Measurements from ENCODE around the gene C1QTNF4. TPM values are rescaled to one million over a fixed set of nuclear protein-coding genes. Genes with fewer than 3 reads are reported as not detected.

C1QTNF4 gene
- total and polyA plus RNA-seq, 2 of the 4 experiments (the other 2 are of a cell fraction), result 0.12 TPM; not detected in 1

GRCh38 chr11:47642099-47642855 is 48.1 kb upstream of the C1QTNF4 start, which contains the start of gene MTCH2:
TSS of gene MTCH2 (minus strand) at chr11:47642559. CDS start at chr11:47642465, 94 bp downstream.
- Histone ChIP-seq H4K20me1 (ENCODE audit: insufficient read depth, low read length) (no peaks in the 10 kb centered on the region), H3K27me3 (ENCODE audit: control insufficient read depth, insufficient read depth, low read length) (no peaks in the 10 kb centered on the region), H2BK5ac (ENCODE audit: low read depth, low read length, poor library complexity, severe bottlenecking) (peak within 1 kb of the TSS; percentile 86), H3K4ac (ENCODE audit: low read depth, low read length) (peak within 1 kb of the TSS; percentile 78), H3K27ac (ENCODE audit: insufficient read depth, low read length) (peak within 1 kb of the TSS; percentile 85), H2BK120ac (ENCODE audit: low read depth, low read length) (peak within 1 kb of the TSS; percentile 42; the same call in 1 of the 2 replicates), H3K18ac (ENCODE audit: low read depth, low read length) (peak within 1 kb of the TSS; percentile 68; the same call in 1 of the 2 replicates), H2BK20ac (ENCODE audit: low read depth, low read length) (no peak within 1 kb of the TSS), H3K9me1 (ENCODE audit: insufficient read depth, low read length) (peaks cover 6% of the 10 kb centered on the region; the same call in 1 of the 2 replicates), H3K23ac (ENCODE audit: low read depth, low read length) (peak within 1 kb of the TSS; percentile 87), H4K91ac (ENCODE audit: insufficient read depth, low read depth, low read length) (peak within 1 kb of the TSS; percentile 83), H2BK15ac (ENCODE audit: low read depth, low read length) (peak within 1 kb of the TSS; percentile 7; the same call in 1 of the 3 replicates), H3K9ac (ENCODE audit: low read depth, low read length) (peak within 1 kb of the TSS; percentile 75), H3K14ac (replicated peaks; ENCODE audit: low read depth, low read length) (peak within 1 kb of the TSS; percentile 91), H3K4me3 (ENCODE audit: insufficient read depth, low read depth, low read length) (peak within 1 kb of the TSS; percentile 73), H3K9me3 (ENCODE audit: control insufficient read depth, insufficient read depth, low read length) (no peaks in the 10 kb centered on the region), H4K5ac (ENCODE audit: low read depth, low read length) (peak within 1 kb of the TSS; percentile 77), H4K8ac (ENCODE audit: low read depth in 2 of 2, low read length in 2 of 2) (peak within 1 kb of the TSS; percentile 67 to 97), H3K4me1 (ENCODE audit: control insufficient read depth, insufficient read depth, low read length) (no peaks in the 10 kb centered on the region), H2AK5ac (ENCODE audit: low read depth, low read length) (peak within 1 kb of the TSS; percentile 75), H3K56ac (ENCODE audit: extremely low read depth, insufficient read depth, low read length) (peak within 1 kb of the TSS; percentile 82), H2AFZ (replicated peaks; ENCODE audit: low read length, poor library complexity) (peak within 1 kb of the TSS; percentile 98), H3K36me3 (ENCODE audit: control insufficient read depth, insufficient read depth, low read length) (peaks cover 4% of the 10 kb centered on the region), H3K4me2 (ENCODE audit: low read depth, low read length) (peak within 1 kb of the TSS; percentile 98), H3K79me1 (ENCODE audit: low read depth in 1 of 2, low read length in 2 of 2) (peaks cover 14 to 31% of the 10 kb centered on the region in 2 experiments; a peak in 2 of 4 replicates), H2AK9ac (replicated peaks; ENCODE audit: low read depth, low read length, poor library complexity) (peak within 1 kb of the TSS; percentile 96)
- ChIA-PET POLR2A (ENCODE audit: unreplicated experiment) (no interaction called here), CTCF (no interaction called here)
- DNase-seq (peak; percentile 97), ATAC-seq (ENCODE audit: low read depth) (peak; percentile 99)
- dilution Hi-C loops (cut with HindIII; ENCODE audit: low sequenced_read_pairs, unreplicated experiment), result no loop called here
- in situ Hi-C loops (cut with MboI; ENCODE audit: low sequenced_read_pairs), result loop anchor here (5.0 kb wide), 1 partner anchor 70 kb away; no protein-coding TSS in a partner anchor
- intact Hi-C loops (cut with micrococcal nuclease), result loop anchor here (2.0 to 5.0 kb wide), 3 partner anchors 73 to 210 kb away; partner anchors contain the start of gene AGBL2
- 1% methylated on average over 22 of the region's 78 CpGs; no CpG with 5 or more reads in 1 of the 2 experiments for WGBS, 2 experiments (ENCODE audit: extremely low coverage in 2 of 2, insufficient read length in 1 of 2)
- no TSS peak for BruUV-seq (replicated peaks)
- no peak for TF ChIP-seq FOS (IDR thresholded peaks at IDR 0.05; ENCODE audit: low read depth, low read length)
- TF ChIP-seq, protein P1, sequence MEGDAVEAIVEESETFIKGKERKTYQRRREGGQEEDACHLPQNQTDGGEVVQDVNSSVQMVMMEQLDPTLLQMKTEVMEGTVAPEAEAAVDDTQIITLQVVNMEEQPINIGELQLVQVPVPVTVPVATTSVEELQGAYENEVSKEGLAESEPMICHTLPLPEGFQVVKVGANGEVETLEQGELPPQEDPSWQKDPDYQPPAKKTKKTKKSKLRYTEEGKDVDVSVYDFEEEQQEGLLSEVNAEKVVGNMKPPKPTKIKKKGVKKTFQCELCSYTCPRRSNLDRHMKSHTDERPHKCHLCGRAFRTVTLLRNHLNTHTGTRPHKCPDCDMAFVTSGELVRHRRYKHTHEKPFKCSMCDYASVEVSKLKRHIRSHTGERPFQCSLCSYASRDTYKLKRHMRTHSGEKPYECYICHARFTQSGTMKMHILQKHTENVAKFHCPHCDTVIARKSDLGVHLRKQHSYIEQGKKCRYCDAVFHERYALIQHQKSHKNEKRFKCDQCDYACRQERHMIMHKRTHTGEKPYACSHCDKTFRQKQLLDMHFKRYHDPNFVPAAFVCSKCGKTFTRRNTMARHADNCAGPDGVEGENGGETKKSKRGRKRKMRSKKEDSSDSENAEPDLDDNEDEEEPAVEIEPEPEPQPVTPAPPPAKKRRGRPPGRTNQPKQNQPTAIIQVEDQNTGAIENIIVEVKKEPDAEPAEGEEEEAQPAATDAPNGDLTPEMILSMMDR (conservative IDR thresholded peaks at IDR 0.05; ENCODE audit: low read depth, low read length), result peak; percentile 34; the same call in 1 of the 2 replicates
- no peak for TF ChIP-seq MAFK (IDR thresholded peaks at IDR 0.05; ENCODE audit: low read depth, low read length)
- TF ChIP-seq NFE2L2 (IDR thresholded peaks at IDR 0.05; ENCODE audit: low read depth, low read length), result no peak
- TF ChIP-seq CEBPB (IDR thresholded peaks at IDR 0.05; ENCODE audit: low read depth, low read length), result no peak
- no peak for TF ChIP-seq RFX5 (IDR thresholded peaks at IDR 0.05; ENCODE audit: low read depth, low read length)
- TF ChIP-seq MXI1 (IDR thresholded peaks at IDR 0.05; ENCODE audit: borderline replicate concordance, low read depth, low read length), result peak; percentile 72
- TF ChIP-seq MAZ (IDR thresholded peaks at IDR 0.05; ENCODE audit: borderline replicate concordance, low read depth, low read length), result peak; percentile 86; the same call in 1 of the 2 replicates
- TF ChIP-seq, protein P2, sequence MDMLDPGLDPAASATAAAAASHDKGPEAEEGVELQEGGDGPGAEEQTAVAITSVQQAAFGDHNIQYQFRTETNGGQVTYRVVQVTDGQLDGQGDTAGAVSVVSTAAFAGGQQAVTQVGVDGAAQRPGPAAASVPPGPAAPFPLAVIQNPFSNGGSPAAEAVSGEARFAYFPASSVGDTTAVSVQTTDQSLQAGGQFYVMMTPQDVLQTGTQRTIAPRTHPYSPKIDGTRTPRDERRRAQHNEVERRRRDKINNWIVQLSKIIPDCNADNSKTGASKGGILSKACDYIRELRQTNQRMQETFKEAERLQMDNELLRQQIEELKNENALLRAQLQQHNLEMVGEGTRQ (IDR thresholded peaks at IDR 0.05; ENCODE audit: low read depth, low read length), result peak; percentile 96
- TF ChIP-seq POLR2A (IDR thresholded peaks at IDR 0.05; ENCODE audit: low read depth, low read length), result peak; percentile 95
- peak; percentile 94 for TF ChIP-seq BHLHE40 (IDR thresholded peaks at IDR 0.05; ENCODE audit: low read depth, low read length)
- TF ChIP-seq ELK1 (IDR thresholded peaks at IDR 0.05; ENCODE audit: borderline replicate concordance, low read depth, low read length), result no peak
- no peak for TF ChIP-seq RAD21 (IDR thresholded peaks at IDR 0.05; ENCODE audit: low read length)
- no peak for TF ChIP-seq CHD1 (IDR thresholded peaks at IDR 0.05; ENCODE audit: low read depth, low read length)
